GM19397 (cell line): Measurements from ENCODE around the gene RNU5D-1.
A peak's percentile ranks its signal among the peaks of the same experiment; 100 is the strongest.

Experiments used
- ATAC-seq: cut with Tn5 transposase; IDR thresholded peaks from one replicate; pipeline ENCODE4 v1.9.1; 2021; ENCODE audit warnings: mild to moderate bottlenecking, moderate library complexity; ENCODE audit not compliant: unreplicated experiment

RNU5D-1 gene

DNA sequence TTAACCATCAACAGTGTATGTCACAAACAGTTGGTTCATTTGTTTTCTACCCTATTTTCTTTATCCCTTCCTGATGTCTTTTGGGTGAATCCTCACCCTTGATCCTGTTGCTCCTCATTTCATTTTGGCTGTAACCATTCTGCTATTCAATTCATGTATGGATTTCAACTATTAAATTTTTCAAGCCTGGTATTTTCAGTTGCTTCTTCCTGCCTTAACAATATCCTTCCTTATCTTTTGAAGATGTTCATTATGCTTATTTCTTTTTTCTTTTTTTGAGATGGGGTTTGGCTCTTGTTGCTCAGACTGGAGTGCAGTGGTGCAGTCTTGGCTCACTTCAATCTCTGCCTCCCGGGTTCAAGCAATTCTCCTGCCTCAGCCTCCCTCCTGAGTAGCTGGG lies 2.8 kb upstream of the RNU5D-1 start:
- ATAC-seq, result no peak

DNA sequence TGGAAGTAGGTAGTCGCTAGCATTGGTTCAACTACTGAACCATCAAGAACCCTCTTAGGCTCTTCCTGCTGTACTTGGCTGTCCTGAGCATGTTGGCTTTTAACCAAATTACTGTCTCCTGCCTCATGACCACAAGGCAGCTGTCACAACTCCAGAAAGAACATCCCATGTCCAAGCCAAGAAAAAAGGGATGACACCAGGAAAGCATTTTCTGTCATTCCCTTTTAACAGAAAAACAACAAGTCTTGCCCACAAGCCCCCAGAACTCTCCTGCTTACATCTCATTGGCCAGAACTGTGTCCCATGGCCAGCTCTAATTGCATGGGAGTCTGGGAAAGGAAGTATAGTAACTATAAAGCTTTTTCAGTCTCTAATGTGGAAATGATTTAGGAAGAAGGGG lies 2.4 kb upstream of the RNU5D-1 start:
- ATAC-seq, result no peak

DNA sequence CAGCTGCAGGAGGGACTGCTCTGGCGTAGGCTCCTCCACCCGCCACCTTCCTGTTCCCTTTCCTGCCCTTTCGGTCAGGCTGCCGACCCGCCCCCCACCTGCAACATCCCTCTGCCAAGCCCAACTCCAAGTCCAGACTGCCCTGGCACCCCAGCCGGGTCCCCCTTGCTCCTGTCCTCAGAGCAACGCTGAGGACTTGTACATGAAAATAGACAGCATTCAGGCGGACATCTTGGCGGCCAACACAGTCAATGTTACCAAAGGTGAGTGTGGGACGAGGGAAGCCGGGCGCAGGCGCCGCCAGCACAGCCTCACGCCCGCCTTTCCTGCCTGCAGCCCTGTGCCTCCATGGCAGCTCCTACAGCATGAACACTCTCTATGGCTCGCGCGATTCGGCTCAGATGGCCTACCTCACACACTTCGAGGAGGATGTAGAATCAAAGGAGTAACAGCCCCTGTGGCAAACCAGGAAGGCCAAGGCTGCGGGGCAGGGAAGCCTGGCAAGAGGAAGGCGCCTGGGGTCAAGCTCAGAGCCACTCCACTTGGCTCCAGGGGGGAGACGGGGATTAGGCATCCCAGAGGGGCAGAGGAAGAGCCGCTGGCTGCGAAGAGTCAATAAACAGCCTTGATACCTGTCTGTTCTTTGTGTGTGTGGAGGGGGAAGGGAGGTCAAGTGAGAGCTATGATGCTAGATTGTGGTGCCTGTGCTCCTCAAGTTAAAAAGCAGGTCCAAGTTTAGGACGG lies 5.8 kb downstream of the RNU5D-1 start:
- no peak for ATAC-seq

DNA sequence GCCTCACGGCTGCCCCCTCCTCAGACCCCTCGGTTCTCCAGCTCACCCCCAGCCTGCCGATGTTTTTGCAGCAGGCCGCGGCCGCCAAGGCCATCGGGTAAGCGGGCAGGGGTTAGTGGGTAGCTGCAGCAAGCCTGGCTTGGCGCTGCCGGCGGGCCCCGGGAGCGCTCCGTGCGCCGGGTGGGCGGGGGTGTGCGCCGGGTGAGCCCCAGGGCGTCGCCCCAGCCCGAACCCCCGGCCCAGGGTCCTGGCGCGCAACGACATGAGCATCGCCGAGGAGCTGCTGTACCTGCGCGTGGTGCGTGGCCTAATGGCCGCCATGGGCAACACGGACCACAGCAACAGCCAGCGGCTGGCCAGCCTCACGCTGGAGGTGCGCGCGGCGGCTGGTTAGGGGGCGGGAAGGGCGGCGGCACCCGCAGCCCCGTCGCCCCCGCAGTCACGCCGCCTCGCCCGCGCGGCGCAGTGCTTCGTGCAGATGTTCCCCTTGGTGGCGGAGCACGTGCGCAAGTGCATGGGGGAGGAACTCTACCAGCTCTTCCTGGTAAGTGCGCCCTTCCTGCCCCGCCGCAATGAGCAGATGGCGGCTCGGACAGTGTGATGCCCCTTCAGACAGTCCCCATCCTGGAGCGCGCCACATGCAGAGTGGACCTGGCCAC lies 6.5 kb downstream of the RNU5D-1 start:
- no peak for ATAC-seq

DNA sequence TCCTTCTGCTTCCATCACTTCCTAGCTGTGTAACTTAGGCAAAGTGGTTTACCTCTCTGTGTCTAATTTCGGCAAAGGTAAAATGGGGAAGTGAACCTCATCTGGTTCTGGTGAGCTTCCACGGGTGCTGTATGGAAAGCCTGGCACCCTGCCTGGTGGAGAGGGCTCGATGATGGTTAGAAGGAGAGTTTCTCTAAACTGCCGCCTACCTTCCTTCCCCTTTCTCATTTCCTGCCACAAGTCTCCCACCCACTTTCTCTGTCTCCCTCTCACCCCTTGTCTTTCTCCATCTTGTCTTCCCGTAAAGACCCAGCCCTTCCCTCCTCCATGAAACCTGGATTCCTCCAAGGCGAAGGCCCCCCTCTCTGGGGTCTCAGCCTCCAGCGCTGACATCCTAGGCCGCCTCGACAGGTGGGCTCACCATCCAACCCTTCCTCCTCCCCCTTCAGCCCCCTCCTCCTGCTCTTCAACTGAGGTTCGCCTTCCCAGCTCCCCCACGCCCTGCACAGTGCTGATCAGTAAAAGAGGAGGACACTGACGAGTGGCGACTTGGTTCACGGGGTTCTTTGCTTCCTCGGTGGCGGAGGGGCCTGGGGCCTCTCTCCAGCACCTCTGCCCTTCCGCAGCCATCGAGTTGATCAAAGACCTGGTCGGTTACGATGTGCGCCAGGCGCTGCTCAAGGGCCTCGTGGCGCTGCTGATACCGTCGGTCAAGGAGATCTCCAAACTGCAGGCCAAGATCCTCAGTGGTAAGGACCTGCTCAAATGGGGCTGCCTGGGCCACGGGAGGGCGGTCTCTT lies 7.3 kb downstream of the RNU5D-1 start:
- no peak for ATAC-seq

DNA sequence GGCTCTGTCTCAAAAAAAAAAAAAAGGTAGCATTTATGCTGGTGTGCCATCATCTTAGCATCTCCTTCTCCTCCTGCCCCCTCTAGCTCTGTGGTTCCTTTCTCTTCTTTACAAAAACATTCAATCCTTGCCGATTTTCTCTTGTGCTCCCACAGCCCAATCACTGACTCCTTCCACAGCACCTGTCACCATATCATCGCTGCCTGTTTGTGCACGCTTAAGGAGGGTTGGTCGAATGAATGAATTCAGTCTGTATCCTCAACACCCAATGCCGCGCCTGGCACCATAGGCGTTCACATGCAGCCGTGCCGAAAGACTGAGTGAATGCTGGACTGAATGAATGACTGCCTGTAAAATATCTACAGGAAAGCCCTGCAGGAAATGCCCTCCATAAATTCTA lies 7.9 kb downstream of the RNU5D-1 start:
- no peak for ATAC-seq

DNA sequence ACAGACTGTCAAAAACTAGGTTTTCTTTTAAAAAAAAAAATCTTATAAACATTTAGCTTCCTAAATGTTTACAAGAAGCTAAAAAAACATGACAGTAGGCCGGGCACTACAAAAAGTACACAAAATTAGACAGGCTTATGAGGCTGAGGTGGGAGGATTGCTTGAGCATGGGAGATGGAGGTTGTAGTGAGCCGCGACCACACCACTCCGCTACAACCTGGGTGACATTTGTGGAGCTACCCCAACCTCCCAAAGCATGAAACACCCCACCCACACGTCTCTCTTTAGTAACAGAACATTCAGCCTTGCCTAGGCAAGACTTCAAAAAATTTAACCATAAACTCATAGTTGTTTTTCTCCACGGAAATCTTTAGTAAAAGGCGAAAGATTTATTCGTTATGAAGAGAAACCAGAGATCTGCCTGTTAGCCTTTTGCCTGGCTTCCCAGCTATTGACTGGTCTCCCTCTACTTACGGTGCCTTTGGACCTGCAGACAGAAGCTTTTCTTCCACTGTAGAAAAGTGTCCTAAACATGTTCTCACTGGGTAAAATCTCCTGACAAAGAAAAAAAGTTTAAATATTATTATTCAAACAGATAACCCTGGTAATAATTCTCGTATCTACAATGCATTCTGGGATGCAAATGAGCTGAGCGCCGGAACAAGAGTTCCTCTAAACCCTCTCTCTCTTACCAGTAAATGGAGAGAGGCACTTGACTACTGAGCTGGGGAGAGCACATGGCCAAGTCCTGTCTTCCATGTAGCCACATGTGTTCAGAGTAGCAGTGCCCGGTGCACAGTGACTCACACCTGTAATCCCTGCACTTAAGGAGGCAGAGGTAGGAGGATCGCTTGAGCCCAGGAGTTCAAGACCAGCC lies 9.2 kb downstream of the RNU5D-1 start:
- ATAC-seq, result peak; percentile 69

DNA sequence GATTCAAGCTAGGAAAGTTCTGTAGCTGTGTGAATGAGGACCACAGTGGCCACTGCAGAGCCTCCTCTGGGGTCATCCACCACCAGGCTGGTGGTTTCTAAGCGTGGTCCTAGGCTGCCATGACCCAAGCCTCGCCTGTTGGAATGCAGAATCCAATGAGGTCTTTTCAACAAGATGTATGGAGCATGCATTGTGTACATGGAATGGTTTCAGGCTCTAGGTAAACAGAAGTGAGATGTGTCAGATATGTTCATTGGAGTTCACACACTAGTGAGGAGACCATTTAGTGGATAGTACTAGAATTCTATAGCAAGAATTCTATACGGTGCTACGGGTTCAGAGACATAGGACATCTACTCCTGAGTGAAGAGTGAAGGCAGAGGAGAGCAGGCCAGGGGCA lies 10.7 kb downstream of the RNU5D-1 start:
- no peak for ATAC-seq

DNA sequence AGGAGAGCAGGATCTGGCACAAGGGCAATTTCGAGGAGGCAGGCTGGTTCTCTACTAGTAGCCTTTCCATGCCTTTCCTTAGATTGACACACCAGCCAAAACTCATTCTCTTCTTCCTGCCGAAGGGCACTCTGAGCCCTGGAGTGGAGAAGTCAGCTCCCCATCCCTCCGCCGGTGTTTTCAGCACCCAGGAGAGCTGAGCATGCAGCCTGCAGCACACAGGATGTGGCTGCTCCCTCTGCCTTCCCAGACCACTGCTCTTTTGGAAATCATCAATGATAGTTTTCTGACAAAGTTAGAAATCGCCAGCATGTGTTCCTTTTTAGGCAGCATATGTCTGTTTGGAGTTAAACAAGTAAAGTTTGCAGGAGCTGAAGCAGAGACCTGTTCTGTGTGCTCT lies 11.7 kb downstream of the RNU5D-1 start:
- no peak for ATAC-seq

DNA sequence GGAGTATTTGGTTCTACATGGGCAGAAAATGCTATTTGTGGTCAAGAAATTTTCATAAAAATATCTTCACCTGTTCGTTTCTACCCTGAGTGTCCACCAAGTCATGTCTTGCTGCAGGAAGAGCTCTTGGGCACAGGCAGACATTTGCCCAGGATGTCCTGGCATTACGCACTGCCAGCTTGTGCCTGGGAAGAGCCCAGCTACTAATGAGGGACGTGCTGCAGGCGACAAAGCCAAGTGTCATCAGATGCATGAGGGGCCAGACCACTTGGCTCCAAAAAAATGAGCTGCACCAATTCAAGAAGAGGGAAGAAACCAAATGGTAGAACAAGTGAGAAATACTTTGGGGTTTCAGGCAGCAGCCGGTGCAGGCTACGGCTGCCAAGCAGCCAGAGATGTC lies 12.9 kb downstream of the RNU5D-1 start:
- ATAC-seq, result no peak

DNA sequence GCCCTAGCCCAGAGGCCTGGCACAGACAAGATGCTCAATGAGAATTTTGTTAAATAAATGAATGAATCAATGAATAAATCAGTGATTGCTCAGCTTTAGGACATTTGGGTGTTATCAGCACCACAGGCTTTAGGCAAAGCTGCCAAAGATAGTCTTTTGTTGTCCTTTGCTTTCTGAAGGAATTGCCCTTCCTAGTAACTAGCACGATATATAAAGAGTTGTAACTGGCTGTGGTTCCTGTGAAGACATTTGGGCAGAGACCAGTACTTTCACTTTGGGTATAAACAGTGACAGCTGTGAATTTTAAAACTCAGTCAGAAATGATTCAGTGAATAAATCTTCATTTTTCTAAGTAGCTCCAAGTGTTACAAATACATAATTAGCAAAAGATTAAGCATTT lies 13.3 kb downstream of the RNU5D-1 start:
- no peak for ATAC-seq

DNA sequence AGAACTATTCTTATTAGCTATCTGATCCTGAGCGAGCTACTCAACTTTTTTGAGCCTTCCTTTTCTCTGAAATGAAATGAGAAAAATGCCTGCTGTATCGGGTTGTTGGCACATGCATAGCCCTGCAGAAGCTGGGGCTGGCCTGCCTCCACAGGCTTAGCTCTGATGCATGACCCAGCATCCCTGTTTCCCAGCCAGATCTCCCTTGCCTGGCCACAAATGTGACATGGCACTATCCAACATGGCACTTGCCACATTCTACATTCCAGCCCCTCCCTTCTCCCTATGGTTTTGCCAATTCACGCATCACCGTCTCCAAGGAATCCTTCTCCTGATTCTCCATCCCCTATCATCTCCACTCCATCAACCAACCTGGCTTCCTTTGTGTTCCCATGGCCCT lies 13.8 kb downstream of the RNU5D-1 start:
- ATAC-seq, result no peak

DNA sequence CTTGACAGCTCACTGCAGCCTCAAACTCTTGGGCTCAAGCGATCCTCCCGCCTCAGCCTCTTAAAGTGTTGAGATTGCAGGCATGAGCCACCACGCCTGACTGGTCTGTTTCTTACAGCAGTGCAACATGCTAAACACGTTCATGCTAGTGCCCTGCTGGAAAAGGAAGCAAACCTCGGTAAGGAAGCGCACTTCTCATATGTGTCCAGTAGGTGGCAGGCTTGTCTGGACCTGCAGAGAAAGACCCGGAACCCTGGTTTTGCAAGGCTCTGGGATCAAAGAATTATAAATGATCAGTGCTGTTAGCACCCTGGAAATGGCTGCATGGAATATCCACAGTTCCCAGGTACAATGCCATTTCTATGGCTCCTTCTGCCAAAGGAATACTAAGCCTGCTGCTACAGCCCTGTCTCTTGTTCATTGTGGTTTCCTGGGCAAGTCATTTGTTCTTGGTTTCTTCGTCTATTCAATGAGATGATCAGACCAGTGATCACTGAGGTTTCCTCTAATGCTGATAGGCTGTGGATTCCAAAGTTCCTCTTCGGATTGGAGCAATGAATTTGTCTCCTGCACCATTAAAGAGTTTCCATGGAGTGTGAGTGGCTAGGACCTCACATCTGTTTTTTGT lies 15.9 kb downstream of the RNU5D-1 start:
- no peak for ATAC-seq

DNA sequence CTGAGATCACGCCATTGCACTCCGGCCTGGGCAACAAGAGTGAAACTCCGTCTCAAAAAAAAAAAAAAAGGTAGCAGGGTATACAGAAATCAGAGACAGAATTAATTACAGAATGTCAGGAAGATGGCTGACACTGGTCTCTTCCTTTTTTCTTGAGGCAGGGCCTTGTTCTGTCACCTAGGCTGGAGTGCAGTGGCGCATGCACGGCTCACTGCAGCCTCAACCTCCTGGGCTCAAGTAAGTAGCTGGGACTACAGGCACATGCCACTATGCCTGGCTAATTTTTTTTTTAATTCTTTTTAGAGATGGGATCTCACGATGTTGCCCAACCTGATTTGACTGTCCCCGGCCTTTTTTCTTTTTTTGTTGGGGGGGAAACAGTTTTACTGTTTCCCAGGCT lies 16.4 kb downstream of the RNU5D-1 start:
- no peak for ATAC-seq

DNA sequence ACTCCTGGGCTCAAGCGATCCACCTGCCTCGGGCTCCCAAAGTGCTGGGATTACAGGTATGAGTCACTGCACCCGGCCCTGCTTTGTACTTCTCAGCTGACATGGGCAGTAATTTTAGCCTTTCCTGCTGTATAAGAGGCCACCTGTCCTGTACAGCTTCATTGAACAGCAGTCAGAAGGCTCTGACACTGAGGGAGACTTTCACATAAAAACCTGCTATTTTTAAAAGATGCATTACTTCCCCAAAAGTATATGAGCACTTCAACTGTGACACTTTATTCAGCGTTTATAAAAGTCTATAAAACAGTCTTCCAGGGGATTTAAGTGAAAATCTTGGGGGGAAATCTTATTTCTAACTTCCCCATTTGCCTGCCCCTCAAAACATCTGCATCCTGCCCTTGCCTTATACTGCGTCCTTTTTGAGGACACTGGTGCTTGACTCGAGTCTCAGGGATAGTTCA lies 17.6 kb downstream of the RNU5D-1 start:
- peak; percentile 61 for ATAC-seq

DNA sequence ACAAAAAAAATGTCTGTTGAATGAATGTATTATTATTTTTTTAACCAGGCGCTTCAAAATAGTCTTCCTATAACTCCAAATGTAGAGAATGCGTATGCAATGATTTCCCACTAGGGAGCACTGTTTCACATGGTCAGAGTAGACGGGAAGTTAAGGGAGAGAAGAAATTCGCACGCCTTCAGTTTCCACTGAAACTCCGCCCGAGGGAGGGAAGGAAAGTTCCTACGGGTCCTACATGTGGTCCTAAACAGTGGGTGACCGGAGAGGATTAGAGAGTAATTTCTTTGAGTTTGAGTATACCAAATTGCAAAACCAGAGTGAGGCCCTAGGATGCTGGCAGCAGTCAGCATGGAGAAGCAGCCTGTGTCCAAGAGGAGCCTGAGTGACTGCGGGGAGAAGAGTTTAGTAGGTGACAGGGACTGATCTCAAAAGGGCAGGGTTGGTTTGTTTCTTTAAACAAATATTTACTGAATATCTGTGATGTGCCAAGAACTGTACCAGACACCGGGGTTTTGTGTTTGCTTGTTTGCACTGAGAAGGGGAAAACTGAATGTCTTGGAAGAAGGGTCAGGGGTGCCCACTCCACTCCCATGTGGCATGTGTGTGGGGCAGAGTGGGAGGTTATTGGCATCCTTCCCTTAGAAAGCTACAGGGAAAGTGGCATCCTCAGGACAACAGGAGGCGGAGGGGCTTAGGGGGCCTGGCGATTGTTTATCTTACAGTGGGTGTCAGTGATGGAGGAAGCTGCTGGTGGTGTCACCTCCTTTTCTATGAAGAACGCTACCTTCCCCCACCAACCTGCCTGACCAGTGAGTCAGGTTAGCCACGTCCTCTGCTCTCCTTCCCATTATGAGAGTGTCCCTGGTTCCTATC lies 22.8 kb downstream of the RNU5D-1 start:
- ATAC-seq, result no peak

DNA sequence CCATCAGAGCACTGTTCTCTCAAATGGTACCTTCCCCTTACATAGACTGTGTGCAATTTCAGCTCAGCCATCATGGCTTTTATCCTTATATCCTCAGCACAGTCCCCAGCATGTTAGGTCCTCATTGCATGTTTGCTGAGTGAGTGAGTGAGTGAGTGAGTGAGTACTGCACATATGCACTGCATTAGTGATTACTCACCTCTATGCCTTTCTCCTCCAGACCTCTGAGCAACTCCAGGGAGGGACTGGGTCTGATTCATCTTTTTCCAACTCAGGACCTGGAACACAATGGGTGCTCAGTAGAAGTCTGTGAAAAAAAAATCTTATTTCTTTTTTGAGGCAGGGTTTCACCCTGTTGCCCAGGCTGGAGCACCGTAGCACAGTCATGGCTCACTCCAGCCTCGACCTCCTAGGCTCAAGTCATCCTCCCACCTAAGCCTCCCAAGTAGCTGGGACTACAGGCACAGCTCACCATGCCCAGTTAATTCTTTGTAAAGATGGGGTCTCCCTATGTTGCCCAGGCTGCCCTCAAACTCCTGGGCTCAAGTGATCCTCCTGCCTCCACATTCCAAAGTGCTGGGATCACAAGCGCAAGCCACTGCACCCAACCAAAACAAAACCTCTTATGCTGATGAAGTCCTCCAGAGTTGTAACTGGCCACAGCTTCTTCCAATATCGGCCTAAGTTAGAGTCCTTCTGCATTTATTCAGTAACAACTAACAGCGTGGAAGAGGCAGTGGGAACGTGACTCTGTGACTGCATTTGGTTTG lies 23.7 kb downstream of the RNU5D-1 start:
- no peak for ATAC-seq

DNA sequence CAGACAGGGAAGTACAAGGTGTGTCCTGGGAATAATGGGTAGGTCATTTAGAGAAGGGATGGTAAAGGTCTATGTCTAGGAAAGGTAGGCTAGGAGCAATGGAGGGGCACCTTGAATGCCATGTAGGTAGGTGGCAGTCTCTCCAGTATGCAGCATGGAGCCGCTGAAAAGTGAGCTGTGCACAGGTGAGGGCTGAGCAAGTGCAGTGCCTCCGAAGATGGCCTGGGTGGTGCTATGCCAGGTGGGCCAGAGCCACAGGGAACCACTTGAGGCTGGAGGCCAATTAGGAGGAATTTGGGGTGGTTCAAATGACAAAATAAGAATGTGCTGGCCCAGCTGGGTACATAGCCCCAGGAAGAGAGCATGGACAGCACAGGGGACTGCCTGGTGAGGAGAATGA lies 25.0 kb downstream of the RNU5D-1 start:
- no peak for ATAC-seq

DNA sequence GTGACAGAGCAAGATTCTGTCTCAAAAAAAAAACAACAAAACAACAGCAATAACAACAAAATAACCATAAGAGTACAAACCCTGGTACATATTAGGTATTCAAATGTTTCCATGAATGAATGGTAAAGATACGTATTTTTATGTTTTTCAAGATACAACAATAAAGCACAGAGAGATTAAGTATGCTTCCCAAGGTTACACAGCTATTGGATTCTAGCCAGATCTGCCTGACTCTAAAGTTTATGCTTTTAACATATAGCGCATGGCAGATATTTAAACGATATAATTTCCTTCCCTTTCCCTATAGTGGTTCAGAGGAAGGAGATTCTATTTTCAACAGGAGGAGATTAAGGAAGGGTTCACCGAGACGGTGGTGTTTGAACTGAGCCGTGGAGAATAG lies 25.5 kb downstream of the RNU5D-1 start:
- ATAC-seq, result no peak
